B cell (primary cell): Measurements from ENCODE around the gene TIMM44. TPM values are rescaled to one million over a fixed set of nuclear protein-coding genes. Genes with fewer than 3 reads are reported as not detected.

Source experiments
- ATAC-seq: fragments of 200-7000 bp; cut with Tn5 transposase; one replicate; pipeline ENCODE4 v1.10.0; 2021; ENCODE audit warnings: low read depth, mild to moderate bottlenecking, moderate number of reproducible peaks, moderate library complexity
- CTCF ChIA-PET: fragments of 350-600 bp; sonication (Branson Sonifier 250); formaldehyde crosslinking; loops from one replicate; lab custom pipeline; 2021; ENCODE audit warnings: antibody characterized with exemption, inconsistent platforms; lab: Charles Lee
- POLR2A ChIA-PET: fragments of 350-600 bp; sonication (Branson Sonifier 250); formaldehyde crosslinking; loops from one replicate; lab custom pipeline; 2021; ENCODE audit warnings: antibody characterized with exemption; lab: Charles Lee
- DNase-seq: peaks from one replicate; pipeline ENCODE4 v3.0.0; 2013
- H2AFZ ChIP-seq: 2 replicates; pipeline ENCODE4 v1.6.1; 2012; ENCODE audit warnings: mild to moderate bottlenecking, low read depth, low read length; ENCODE audit not compliant: insufficient read depth, poor library complexity, severe bottlenecking
- H3K27ac ChIP-seq, 2 donors: 1 replicate in 1 of 2; 2 replicates in 1 of 2; pipeline ENCODE4 v1.5.1; 2012 to 2013; ENCODE audit warnings: low read length in 2 of 2, mild to moderate bottlenecking in 2 of 2, moderate library complexity in 1 of 2
- H3K27me3 ChIP-seq, 4 experiments: fragments of 200-600 bp in 1 of 4; sonication (generic) in 1 of 4; replicated peaks in 1 of 4; 1 replicate in 2 of 4; 2 replicates in 2 of 4; pipeline versions ENCODE4 v1.6.1 to v1.7.0; 2013 to 2016; ENCODE audit warnings: low read length in 3 of 4, mild to moderate bottlenecking in 2 of 4, mixed read lengths in 1 of 4, moderate library complexity in 1 of 4; ENCODE audit not compliant: insufficient read depth in 4 of 4, control insufficient read depth in 3 of 4; ENCODE audit errors: control extremely low read depth in 1 of 4
- H3K36me3 ChIP-seq, 2 experiments: replicated peaks in 1 of 2; 1 replicate in 1 of 2; 2 replicates in 1 of 2; pipeline versions ENCODE4 v1.6.1 to v1.7.1; 2013; ENCODE audit warnings: low read length in 1 of 2; ENCODE audit not compliant: insufficient read depth in 2 of 2, control insufficient read depth in 1 of 2; ENCODE audit errors: control extremely low read depth in 1 of 2, extremely low read depth in 1 of 2
- H3K4me1 ChIP-seq, 2 donors: fragments of 200-600 bp in 1 of 2; sonication (generic) in 1 of 2; 1 replicate in 1 of 2; 2 replicates in 1 of 2; pipeline versions ENCODE4 v1.5.1 to v1.6.1; 2013 to 2017; ENCODE audit warnings: low read length in 2 of 2; ENCODE audit not compliant: control insufficient read depth in 2 of 2, insufficient read depth in 2 of 2
- H3K4me2 ChIP-seq: replicated peaks from 2 replicates; pipeline ENCODE3; 2012; ENCODE audit warnings: mild to moderate bottlenecking, low read depth, low read length; ENCODE audit not compliant: poor library complexity, severe bottlenecking
- H3K4me3 ChIP-seq, 5 experiments: fragments of 200-600 bp in 1 of 5; sonication (generic) in 1 of 5; 1 replicate in 3 of 5; 2 replicates in 2 of 5; pipeline versions ENCODE4 v1.5.1 to v1.7.0; 2011 to 2016; ENCODE audit warnings: low read length in 4 of 5, mild to moderate bottlenecking in 4 of 5, low read depth in 2 of 5, control low read depth in 1 of 5, moderate library complexity in 1 of 5; ENCODE audit not compliant: insufficient read depth in 1 of 5; ENCODE audit errors: control extremely low read depth in 1 of 5, extremely low read depth in 1 of 5
- H3K79me2 ChIP-seq: fragments of 200-600 bp; sonication (generic); one replicate; pipeline ENCODE4 v1.6.0; 2016; ENCODE audit warnings: low read length; ENCODE audit not compliant: control insufficient read depth, insufficient read depth
- H3K9ac ChIP-seq: fragments of 200-600 bp; sonication (generic); 2 replicates; pipeline ENCODE4 v1.6.1; 2017; ENCODE audit warnings: mild to moderate bottlenecking, low read length, moderate library complexity
- H3K9me3 ChIP-seq, 3 donors: one replicate each; pipeline versions ENCODE4 v1.6.1 to v1.7.1; 2013; ENCODE audit warnings: low read length in 2 of 3; ENCODE audit not compliant: control insufficient read depth in 2 of 3, insufficient read depth in 1 of 3; ENCODE audit errors: control extremely low read depth in 1 of 3
- H4K20me1 ChIP-seq: 2 replicates; pipeline ENCODE4 v1.6.0; 2012; ENCODE audit warnings: mild to moderate bottlenecking, low read length; ENCODE audit not compliant: insufficient read depth, control insufficient read depth, poor library complexity, severe bottlenecking
- H3K27ac Mint-ChIP-seq: one replicate; pipeline ENCODE4 v1.8.0; 2021; ENCODE audit warnings: mixed read lengths
- H3K27me3 Mint-ChIP-seq: one replicate; pipeline ENCODE4 v1.8.0; 2021; ENCODE audit warnings: mixed read lengths
- H3K4me1 Mint-ChIP-seq: one replicate; pipeline ENCODE4 v1.8.0; 2021; ENCODE audit warnings: mixed read lengths
- H3K4me3 Mint-ChIP-seq: one replicate; pipeline ENCODE4 v1.8.0; 2021; ENCODE audit warnings: mixed read lengths
- H3K9me3 Mint-ChIP-seq: one replicate; pipeline ENCODE4 v1.8.0; 2022; ENCODE audit warnings: mixed read lengths; ENCODE audit not compliant: insufficient read depth
- EZH2 ChIP-seq: IDR thresholded peaks from 2 replicates; pipeline ENCODE4 v1.6.1; 2012; ENCODE audit warnings: borderline replicate concordance, low read depth, mild to moderate bottlenecking, moderate library complexity, low read length; ENCODE audit not compliant: insufficient read depth, poor library complexity, severe bottlenecking
- WGBS: methylation state at CpG from one replicate; pipeline ENCODE4 v1.1.5; 2013; ENCODE audit warnings: missing lambda C conversion rate; ENCODE audit not compliant: insufficient coverage; 5-methylcytosine and 5-hydroxymethylcytosine counted together
- intact Hi-C: fragments of 100-400 bp; cut with micrococcal nuclease; formaldehyde crosslinking; loops from one replicate; pipeline ENCODE4 v1.10.0; 2022
- polyA plus RNA-seq: library from polyadenylated mRNA; depleted of rRNA; stranded (reverse); fragments of >200 nt; gene quantifications from 2 replicates; pipeline ENCODE4 v1.2.3, GENCODE V29; 2012
- total RNA-seq, 2 donors: library from RNA; stranded (reverse); fragments of 120-200 nt in 1 of 2; gene quantifications; 1 replicate in 1 of 2; 2 replicates in 1 of 2; pipeline versions ENCODE4 v1.2.3 to v1.2.4, GENCODE V29; 2013 to 2022
- TF ChIP-seq, protein P1 (sequence below): fragments of 200-600 bp; IDR thresholded peaks from one replicate; pipeline ENCODE4 v1.8.0; 2022; ENCODE audit warnings: antibody characterized with exemption, mild to moderate bottlenecking

TIMM44 gene
- total and polyA plus RNA-seq, 2 donors (not counting 1 experiment from before 2014, with no cell fraction given) = 48.9 to 66.5 TPM

- TF ChIP-seq, protein P1, sequence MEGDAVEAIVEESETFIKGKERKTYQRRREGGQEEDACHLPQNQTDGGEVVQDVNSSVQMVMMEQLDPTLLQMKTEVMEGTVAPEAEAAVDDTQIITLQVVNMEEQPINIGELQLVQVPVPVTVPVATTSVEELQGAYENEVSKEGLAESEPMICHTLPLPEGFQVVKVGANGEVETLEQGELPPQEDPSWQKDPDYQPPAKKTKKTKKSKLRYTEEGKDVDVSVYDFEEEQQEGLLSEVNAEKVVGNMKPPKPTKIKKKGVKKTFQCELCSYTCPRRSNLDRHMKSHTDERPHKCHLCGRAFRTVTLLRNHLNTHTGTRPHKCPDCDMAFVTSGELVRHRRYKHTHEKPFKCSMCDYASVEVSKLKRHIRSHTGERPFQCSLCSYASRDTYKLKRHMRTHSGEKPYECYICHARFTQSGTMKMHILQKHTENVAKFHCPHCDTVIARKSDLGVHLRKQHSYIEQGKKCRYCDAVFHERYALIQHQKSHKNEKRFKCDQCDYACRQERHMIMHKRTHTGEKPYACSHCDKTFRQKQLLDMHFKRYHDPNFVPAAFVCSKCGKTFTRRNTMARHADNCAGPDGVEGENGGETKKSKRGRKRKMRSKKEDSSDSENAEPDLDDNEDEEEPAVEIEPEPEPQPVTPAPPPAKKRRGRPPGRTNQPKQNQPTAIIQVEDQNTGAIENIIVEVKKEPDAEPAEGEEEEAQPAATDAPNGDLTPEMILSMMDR = no peak
- TF ChIP-seq EZH2 = no peak
- CTCF ChIA-PET = interaction anchor here (1.2 to 3.8 kb wide), 8 partner anchors 10 to 89 kb away, joined by 3 to 28 read pairs (median 12); partner anchors contain the start of genes MAP2K7 and TIMM44
- Histone ChIP-seq H3K27me3 (peaks cover 0 to 47% (median 25%) of the 10 kb centered on the region in 4 experiments), H3K9me3 (peaks cover 0 to 28% (median 0%) of the 10 kb centered on the region in 3 donors), H3K4me2 (peak overlapping the region; percentile 93), H4K20me1 (peaks cover 50% of the 10 kb centered on the region), H3K27ac (no peak overlapping the region), H3K36me3 (peaks cover 0 to 13% of the 10 kb centered on the region in 2 experiments), H3K9ac (no peak overlapping the region), H2AFZ (no peak overlapping the region), H3K4me1 (peaks cover 57 to 58% of the 10 kb centered on the region in 2 donors), H3K79me2 (peaks cover 6% of the 10 kb centered on the region), H3K4me3 (no peak overlapping the region)
- Mint-ChIP-seq H3K9me3 (no peaks in the 10 kb centered on the region), H3K4me1 (peaks cover 46% of the 10 kb centered on the region), H3K27ac (no peak overlapping the region), H3K4me3 (peak overlapping the region; percentile 95), H3K27me3 (peaks cover 24% of the 10 kb centered on the region)
- ATAC-seq (no peak), DNase-seq (no peak)
- 39% methylated on average over 30 of the region's 42 CpGs for WGBS
- intact Hi-C loops = no loop called here
- POLR2A ChIA-PET = interaction anchor here (0.5 to 2.8 kb wide), 4 partner anchors 7 to 92 kb away, joined by 3 to 29 read pairs (median 9); partner anchors contain the start of genes MAP2K7 and TIMM44
Measured at GRCh38 chr19:7918615-7919421, 24.6 kb downstream of the TIMM44 start.
